A673 (cell line): ENCODE results near the gene STK17A. TPM values are rescaled to one million over a fixed set of nuclear protein-coding genes. Genes with fewer than 3 reads are reported as not detected.

Source experiments
- BruUV-seq: library from RNA; stranded (reverse); fragments of 400-500 nt; replicated peaks from 2 replicates; lab custom pipeline; 2021; lab: Mats Ljungman, UMichigan
- CTCF ChIA-PET: fragments of 300-600 bp; sonication (Branson Sonifier 250); formaldehyde crosslinking; loops from one replicate; lab custom pipeline; 2022; ENCODE audit warnings: antibody characterized with exemption; lab: Charles Lee
- POLR2A ChIA-PET: fragments of 300-600 bp; sonication (Branson Sonifier 250); formaldehyde crosslinking; loops from one replicate; lab custom pipeline; 2022; ENCODE audit warnings: antibody characterized with exemption; ENCODE audit not compliant: low non-redundant PET; lab: Charles Lee
- DNase-seq: peaks from one replicate; pipeline ENCODE4 v3.0.0-alpha.2; 2015; ENCODE audit warnings: low spot score
- H3K27ac ChIP-seq: fragments of 200-600 bp; sonication (generic); 2 replicates; pipeline ENCODE4 v1.5.1; 2016; ENCODE audit warnings: mixed run types, low read depth, mild to moderate bottlenecking, mixed read lengths, antibody characterized with exemption, low read length; ENCODE audit not compliant: poor library complexity, severe bottlenecking
- H3K27me3 ChIP-seq: fragments of 200-600 bp; sonication (generic); replicated peaks from 2 replicates; pipeline ENCODE4 v1.6.1; 2017; ENCODE audit warnings: mixed run types, low read depth, mild to moderate bottlenecking, mixed read lengths, antibody characterized with exemption, low read length; ENCODE audit not compliant: insufficient read depth, poor library complexity
- H3K36me3 ChIP-seq: fragments of 200-600 bp; sonication (generic); 2 replicates; pipeline ENCODE4 v1.6.1; 2016; ENCODE audit warnings: mixed run types, mild to moderate bottlenecking, mixed read lengths, antibody characterized with exemption, low read length; ENCODE audit not compliant: insufficient read depth, poor library complexity, severe bottlenecking
- H3K4me1 ChIP-seq: fragments of 200-600 bp; sonication (generic); 2 replicates; pipeline ENCODE4 v1.6.1; 2017; ENCODE audit warnings: mixed run types, mild to moderate bottlenecking, mixed read lengths, antibody characterized with exemption, low read length; ENCODE audit not compliant: insufficient read depth, poor library complexity, severe bottlenecking
- H3K4me3 ChIP-seq: fragments of 200-600 bp; sonication (generic); 2 replicates; pipeline ENCODE4 v1.5.1; 2016; ENCODE audit warnings: low read depth, mixed run types, mild to moderate bottlenecking, mixed read lengths, low read length; ENCODE audit not compliant: poor library complexity, severe bottlenecking
- H3K9me3 ChIP-seq: fragments of 200-600 bp; sonication (generic); 2 replicates; pipeline ENCODE4 v1.6.1; 2016; ENCODE audit warnings: mixed run types, low read depth, mild to moderate bottlenecking, mixed read lengths, antibody characterized with exemption, low read length; ENCODE audit not compliant: poor library complexity, severe bottlenecking
- CTCF ChIP-seq: fragments of 300-800, 200-600 bp; sonication (generic); conservative IDR thresholded peaks from 2 replicates; pipeline ENCODE4 v1.5.1; 2017; ENCODE audit warnings: low read depth, mild to moderate bottlenecking, antibody characterized with exemption, low read length, moderate library complexity, mixed read lengths
- EZH2 ChIP-seq: fragments of 200-600 bp; sonication (generic); IDR thresholded peaks from 2 replicates; pipeline ENCODE4 v1.6.1; 2017; ENCODE audit warnings: borderline replicate concordance, low read depth, mild to moderate bottlenecking, mixed read lengths, antibody characterized with exemption, low read length; ENCODE audit not compliant: poor library complexity, severe bottlenecking
- intact Hi-C: fragments of 100-400 bp; cut with micrococcal nuclease; formaldehyde crosslinking; loops from one replicate; pipeline ENCODE4 v1.10.0; 2022; ENCODE audit not compliant: unreplicated experiment
- total RNA-seq: library from RNA; stranded (reverse); gene quantifications from 2 replicates; pipeline ENCODE4 v1.2.3, GENCODE V29; 2021

STK17A gene
- total RNA-seq, 1 experiment from 2014 or later = 27.3 TPM

- no peak for TF ChIP-seq EZH2
- TF ChIP-seq CTCF = no peak
- CTCF ChIA-PET = no interaction called here
- H3K9me3 ChIP-seq = no peaks in the 10 kb centered on the region
- no TSS peak for BruUV-seq
- peaks cover 42% of the 10 kb centered on the region for H3K4me1 ChIP-seq
- intact Hi-C loops = no loop called here
- H3K36me3 ChIP-seq = peaks cover 31% of the 10 kb centered on the region
- POLR2A ChIA-PET = interaction anchor here (0.6 kb wide), 1 partner anchor 9 kb away, joined by 8 read pairs; no protein-coding TSS in a partner anchor
- H3K27me3 ChIP-seq = no peaks in the 10 kb centered on the region
- no peak overlapping the region for H3K27ac ChIP-seq
- no peak for DNase-seq
- no peak overlapping the region for H3K4me3 ChIP-seq
Observed at GRCh38 chr7:43632746-43633145, 49.8 kb downstream of the STK17A start.

- H3K4me3 ChIP-seq = no peak overlapping the region
- ChIA-PET POLR2A (no interaction called here), CTCF (no interaction called here)
- peaks cover 37% of the 10 kb centered on the region for H3K36me3 ChIP-seq
- H3K9me3 ChIP-seq = no peaks in the 10 kb centered on the region
- intact Hi-C loops = no loop called here
- no peak overlapping the region for H3K27ac ChIP-seq
- peaks cover 47% of the 10 kb centered on the region for H3K4me1 ChIP-seq
- DNase-seq = no peak
- no peak for TF ChIP-seq EZH2
- no peak for TF ChIP-seq CTCF
- H3K27me3 ChIP-seq = no peaks in the 10 kb centered on the region
- BruUV-seq = no TSS peak
Observed at GRCh38 chr7:43634384-43634783, 51.5 kb downstream of the STK17A start.

GRCh38 chr7:43636093-43636492, 53.2 kb downstream of the STK17A start:
- no peak for DNase-seq
- intact Hi-C loops = no loop called here
- Histone ChIP-seq H3K27me3 (no peaks in the 10 kb centered on the region), H3K4me3 (no peak overlapping the region), H3K36me3 (peaks cover 38% of the 10 kb centered on the region), H3K9me3 (no peaks in the 10 kb centered on the region), H3K27ac (no peak overlapping the region), H3K4me1 (peaks cover 48% of the 10 kb centered on the region)
- ChIA-PET POLR2A (no interaction called here), CTCF (no interaction called here)
- TF ChIP-seq CTCF = no peak
- no peak for TF ChIP-seq EZH2
- BruUV-seq = no TSS peak
